WTC11 (cell line): Measurements from ENCODE around the gene FOXO3.

Experiments
- CREB1 ChIP-seq: sonication (generic); formaldehyde crosslinking; IDR thresholded peaks from 2 replicates; pipeline ENCODE4 v1.8.0; 2023; ENCODE audit warnings: mild to moderate bottlenecking, missing genetic modification reagents
- FOXP1 ChIP-seq: sonication (generic); formaldehyde crosslinking; IDR thresholded peaks from 2 replicates; pipeline ENCODE4 v1.8.0; 2022; ENCODE audit warnings: missing genetic modification reagents, mild to moderate bottlenecking, moderate library complexity, borderline replicate concordance
- KAT7 ChIP-seq: sonication (generic); formaldehyde crosslinking; IDR thresholded peaks from 2 replicates; pipeline ENCODE4 v1.8.1; 2023; ENCODE audit warnings: missing genetic modification reagents, mild to moderate bottlenecking, borderline replicate concordance
- NFYB ChIP-seq: sonication (generic); formaldehyde crosslinking; conservative IDR thresholded peaks from 2 replicates; pipeline ENCODE4 v1.8.0; 2022; ENCODE audit warnings: low read depth, missing genetic modification reagents
- SMAD3 ChIP-seq: sonication (generic); formaldehyde crosslinking; IDR thresholded peaks from 2 replicates; pipeline ENCODE4 v1.8.0; 2022; ENCODE audit warnings: missing genetic modification reagents, mild to moderate bottlenecking, borderline replicate concordance
- TP53 ChIP-seq: sonication (generic); formaldehyde crosslinking; IDR thresholded peaks from 2 replicates; pipeline ENCODE4 v1.8.1; 2023; ENCODE audit warnings: mild to moderate bottlenecking, missing genetic modification reagents
- ZNF121 ChIP-seq: sonication (generic); formaldehyde crosslinking; IDR thresholded peaks from 2 replicates; pipeline ENCODE4 v1.8.0; 2023; ENCODE audit warnings: missing genetic modification reagents
- ZNF219 ChIP-seq: sonication (generic); formaldehyde crosslinking; IDR thresholded peaks from 2 replicates; pipeline ENCODE4 v1.8.0; 2023; ENCODE audit warnings: missing genetic modification reagents, mild to moderate bottlenecking, borderline replicate concordance
- TF ChIP-seq, protein P1 (sequence below): sonication (generic); formaldehyde crosslinking; IDR thresholded peaks from 2 replicates; pipeline ENCODE4 v1.8.0; 2022; ENCODE audit warnings: mild to moderate bottlenecking, missing genetic modification reagents
- TF ChIP-seq, protein P2 (sequence below): sonication (generic); formaldehyde crosslinking; IDR thresholded peaks from 2 replicates; pipeline ENCODE4 v1.8.1; 2023; ENCODE audit warnings: mild to moderate bottlenecking, missing genetic modification reagents
- TF ChIP-seq, protein P3 (sequence below): fragments of 200-600 bp; IDR thresholded peaks from 2 replicates; pipeline ENCODE4 v1.8.0; 2022; ENCODE audit warnings: antibody characterized with exemption
- TF ChIP-seq, protein P4 (sequence below): sonication (generic); formaldehyde crosslinking; IDR thresholded peaks from 2 replicates; pipeline ENCODE4 v1.8.1; 2023; ENCODE audit warnings: mild to moderate bottlenecking, missing genetic modification reagents
- TF ChIP-seq, protein P5 (sequence below): sonication (generic); formaldehyde crosslinking; IDR thresholded peaks from 2 replicates; pipeline ENCODE4 v1.8.1; 2022; ENCODE audit warnings: low read depth, mild to moderate bottlenecking, moderate library complexity, missing genetic modification reagents, borderline replicate concordance

DNA sequence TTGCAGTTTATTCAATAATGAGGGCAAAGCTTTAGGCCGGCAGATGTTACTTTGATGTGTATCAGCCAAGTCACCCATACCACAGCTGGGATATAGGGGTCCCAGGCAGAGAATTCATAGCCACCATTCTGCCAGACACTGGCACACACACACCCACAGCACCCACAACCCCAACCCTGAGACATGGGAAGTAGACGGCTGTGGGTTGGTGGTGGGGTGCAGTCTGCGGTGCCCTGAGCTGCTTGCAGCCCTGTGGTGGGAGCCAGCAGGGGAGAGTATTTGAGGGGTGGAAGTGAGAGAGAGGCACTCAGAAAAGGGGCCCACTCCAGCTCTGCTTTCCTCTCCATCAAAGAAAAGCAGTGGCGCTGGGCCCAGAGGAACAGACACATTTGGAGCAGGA lies 125.3 kb downstream of the FOXO3 start:
- TF ChIP-seq, protein P1, sequence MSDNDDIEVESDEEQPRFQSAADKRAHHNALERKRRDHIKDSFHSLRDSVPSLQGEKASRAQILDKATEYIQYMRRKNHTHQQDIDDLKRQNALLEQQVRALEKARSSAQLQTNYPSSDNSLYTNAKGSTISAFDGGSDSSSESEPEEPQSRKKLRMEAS (CRISPR knock-in tag), result no peak
- TF ChIP-seq NFYB (CRISPR knock-in tag) (no peak), TP53 (CRISPR knock-in tag) (no peak), SMAD3 (CRISPR knock-in tag) (no peak), KAT7 (CRISPR knock-in tag) (no peak), ZNF219 (no peak), FOXP1 (CRISPR knock-in tag) (no peak), ZNF121 (CRISPR knock-in tag) (no peak), CREB1 (CRISPR knock-in tag) (no peak)
- TF ChIP-seq, protein P2, sequence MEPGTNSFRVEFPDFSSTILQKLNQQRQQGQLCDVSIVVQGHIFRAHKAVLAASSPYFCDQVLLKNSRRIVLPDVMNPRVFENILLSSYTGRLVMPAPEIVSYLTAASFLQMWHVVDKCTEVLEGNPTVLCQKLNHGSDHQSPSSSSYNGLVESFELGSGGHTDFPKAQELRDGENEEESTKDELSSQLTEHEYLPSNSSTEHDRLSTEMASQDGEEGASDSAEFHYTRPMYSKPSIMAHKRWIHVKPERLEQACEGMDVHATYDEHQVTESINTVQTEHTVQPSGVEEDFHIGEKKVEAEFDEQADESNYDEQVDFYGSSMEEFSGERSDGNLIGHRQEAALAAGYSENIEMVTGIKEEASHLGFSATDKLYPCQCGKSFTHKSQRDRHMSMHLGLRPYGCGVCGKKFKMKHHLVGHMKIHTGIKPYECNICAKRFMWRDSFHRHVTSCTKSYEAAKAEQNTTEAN (CRISPR knock-in tag), result no peak
- TF ChIP-seq, protein P3, sequence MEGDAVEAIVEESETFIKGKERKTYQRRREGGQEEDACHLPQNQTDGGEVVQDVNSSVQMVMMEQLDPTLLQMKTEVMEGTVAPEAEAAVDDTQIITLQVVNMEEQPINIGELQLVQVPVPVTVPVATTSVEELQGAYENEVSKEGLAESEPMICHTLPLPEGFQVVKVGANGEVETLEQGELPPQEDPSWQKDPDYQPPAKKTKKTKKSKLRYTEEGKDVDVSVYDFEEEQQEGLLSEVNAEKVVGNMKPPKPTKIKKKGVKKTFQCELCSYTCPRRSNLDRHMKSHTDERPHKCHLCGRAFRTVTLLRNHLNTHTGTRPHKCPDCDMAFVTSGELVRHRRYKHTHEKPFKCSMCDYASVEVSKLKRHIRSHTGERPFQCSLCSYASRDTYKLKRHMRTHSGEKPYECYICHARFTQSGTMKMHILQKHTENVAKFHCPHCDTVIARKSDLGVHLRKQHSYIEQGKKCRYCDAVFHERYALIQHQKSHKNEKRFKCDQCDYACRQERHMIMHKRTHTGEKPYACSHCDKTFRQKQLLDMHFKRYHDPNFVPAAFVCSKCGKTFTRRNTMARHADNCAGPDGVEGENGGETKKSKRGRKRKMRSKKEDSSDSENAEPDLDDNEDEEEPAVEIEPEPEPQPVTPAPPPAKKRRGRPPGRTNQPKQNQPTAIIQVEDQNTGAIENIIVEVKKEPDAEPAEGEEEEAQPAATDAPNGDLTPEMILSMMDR, result no peak
- TF ChIP-seq, protein P4, sequence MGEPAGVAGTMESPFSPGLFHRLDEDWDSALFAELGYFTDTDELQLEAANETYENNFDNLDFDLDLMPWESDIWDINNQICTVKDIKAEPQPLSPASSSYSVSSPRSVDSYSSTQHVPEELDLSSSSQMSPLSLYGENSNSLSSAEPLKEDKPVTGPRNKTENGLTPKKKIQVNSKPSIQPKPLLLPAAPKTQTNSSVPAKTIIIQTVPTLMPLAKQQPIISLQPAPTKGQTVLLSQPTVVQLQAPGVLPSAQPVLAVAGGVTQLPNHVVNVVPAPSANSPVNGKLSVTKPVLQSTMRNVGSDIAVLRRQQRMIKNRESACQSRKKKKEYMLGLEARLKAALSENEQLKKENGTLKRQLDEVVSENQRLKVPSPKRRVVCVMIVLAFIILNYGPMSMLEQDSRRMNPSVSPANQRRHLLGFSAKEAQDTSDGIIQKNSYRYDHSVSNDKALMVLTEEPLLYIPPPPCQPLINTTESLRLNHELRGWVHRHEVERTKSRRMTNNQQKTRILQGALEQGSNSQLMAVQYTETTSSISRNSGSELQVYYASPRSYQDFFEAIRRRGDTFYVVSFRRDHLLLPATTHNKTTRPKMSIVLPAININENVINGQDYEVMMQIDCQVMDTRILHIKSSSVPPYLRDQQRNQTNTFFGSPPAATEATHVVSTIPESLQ (CRISPR knock-in tag), result no peak
- TF ChIP-seq, protein P5, sequence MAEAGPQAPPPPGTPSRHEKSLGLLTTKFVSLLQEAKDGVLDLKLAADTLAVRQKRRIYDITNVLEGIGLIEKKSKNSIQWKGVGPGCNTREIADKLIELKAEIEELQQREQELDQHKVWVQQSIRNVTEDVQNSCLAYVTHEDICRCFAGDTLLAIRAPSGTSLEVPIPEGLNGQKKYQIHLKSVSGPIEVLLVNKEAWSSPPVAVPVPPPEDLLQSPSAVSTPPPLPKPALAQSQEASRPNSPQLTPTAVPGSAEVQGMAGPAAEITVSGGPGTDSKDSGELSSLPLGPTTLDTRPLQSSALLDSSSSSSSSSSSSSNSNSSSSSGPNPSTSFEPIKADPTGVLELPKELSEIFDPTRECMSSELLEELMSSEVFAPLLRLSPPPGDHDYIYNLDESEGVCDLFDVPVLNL, result no peak
